ENCODE measurements around the gene SLFN13.
"Not testable (repeated sequence)": the region's sequence is repeated elsewhere in the genome, so short reads cannot be mapped to it uniquely, and the experiment has no call there.

SLFN13 gene

GRCh38 chr17:35433075-35433894 lies 15.3 kb downstream of the SLFN13 start:
- DNase-seq (ENCODE audit: low read depth): peak; percentile 99

GRCh38 chr17:35432176-35433074 lies 16.1 kb downstream of the SLFN13 start, which contains the start of gene SLFN12:
Gene SLFN12, minus strand, starts transcription at chr17:35432500. Its CDS starts 9,472 bp downstream, at chr17:35423028.
- peak; percentile 90 for DNase-seq (ENCODE audit: low read depth)

GRCh38 chr17:35429702-35430101 lies 18.9 kb downstream of the SLFN13 start:
- no peak for DNase-seq (ENCODE audit: low read depth)

- DNase-seq (ENCODE audit: low read depth): no peak
These were observed 20.3 kb downstream of the SLFN13 start for GRCh38 chr17:35428229-35428628.

- no peak for DNase-seq (ENCODE audit: low read depth)
These were observed 24.8 kb downstream of the SLFN13 start for GRCh38 chr17:35423761-35424160.

GRCh38 chr17:35421069-35421468 lies 27.5 kb downstream of the SLFN13 start:
- not testable (repeated sequence) for DNase-seq (ENCODE audit: low read depth)

GRCh38 chr17:35416659-35417058 lies 31.9 kb downstream of the SLFN13 start:
- no peak for DNase-seq (ENCODE audit: low read depth)

GRCh38 chr17:35414707-35415106 lies 33.9 kb downstream of the SLFN13 start:
- not testable (repeated sequence) for DNase-seq (ENCODE audit: low read depth)

GRCh38 chr17:35414247-35414646 lies 34.3 kb downstream of the SLFN13 start:
- no peak for DNase-seq (ENCODE audit: low read depth)

GRCh38 chr17:35407531-35407930 lies 41.0 kb downstream of the SLFN13 start:
- DNase-seq (ENCODE audit: low read depth): no peak

- no peak for DNase-seq (ENCODE audit: low read depth)
These were observed 42.0 kb downstream of the SLFN13 start for GRCh38 chr17:35406568-35406967.

GRCh38 chr17:35404360-35404759 lies 44.2 kb downstream of the SLFN13 start:
- no peak for DNase-seq (ENCODE audit: low read depth)

- not testable (repeated sequence) for DNase-seq (ENCODE audit: low read depth)
These were observed 54.8 kb downstream of the SLFN13 start for GRCh38 chr17:35393783-35394182.

GRCh38 chr17:35390663-35391062 lies 57.9 kb downstream of the SLFN13 start:
- DNase-seq (ENCODE audit: low read depth): no peak

- no peak for DNase-seq (ENCODE audit: low read depth)
These were observed 58.4 kb downstream of the SLFN13 start for GRCh38 chr17:35390156-35390555.

- DNase-seq (ENCODE audit: low read depth): no peak
These were observed 61.1 kb downstream of the SLFN13 start for GRCh38 chr17:35387496-35387895.
